ENCODE data around the gene KIAA1671.

DNA sequence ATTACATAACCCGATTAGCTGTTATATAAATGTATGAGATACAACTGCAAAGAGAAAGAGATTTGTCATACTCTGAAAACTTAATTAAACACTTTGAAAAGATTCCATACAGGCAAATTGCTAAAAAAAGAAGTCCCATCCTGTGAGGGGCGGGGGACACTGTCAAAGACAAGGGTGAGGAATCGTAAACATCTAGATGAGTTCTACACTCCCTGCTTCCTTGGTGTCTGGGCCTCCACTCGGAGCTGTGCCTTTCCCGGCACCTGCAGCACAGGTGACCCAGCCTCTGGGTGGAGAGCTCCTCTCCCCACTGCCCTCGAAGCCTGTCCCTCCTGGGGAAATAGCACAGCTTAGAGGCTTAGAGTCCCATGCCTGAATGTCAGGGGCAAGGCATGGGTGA lies 177.9 kb downstream of the KIAA1671 start:
- TF ChIP-seq, protein P1, sequence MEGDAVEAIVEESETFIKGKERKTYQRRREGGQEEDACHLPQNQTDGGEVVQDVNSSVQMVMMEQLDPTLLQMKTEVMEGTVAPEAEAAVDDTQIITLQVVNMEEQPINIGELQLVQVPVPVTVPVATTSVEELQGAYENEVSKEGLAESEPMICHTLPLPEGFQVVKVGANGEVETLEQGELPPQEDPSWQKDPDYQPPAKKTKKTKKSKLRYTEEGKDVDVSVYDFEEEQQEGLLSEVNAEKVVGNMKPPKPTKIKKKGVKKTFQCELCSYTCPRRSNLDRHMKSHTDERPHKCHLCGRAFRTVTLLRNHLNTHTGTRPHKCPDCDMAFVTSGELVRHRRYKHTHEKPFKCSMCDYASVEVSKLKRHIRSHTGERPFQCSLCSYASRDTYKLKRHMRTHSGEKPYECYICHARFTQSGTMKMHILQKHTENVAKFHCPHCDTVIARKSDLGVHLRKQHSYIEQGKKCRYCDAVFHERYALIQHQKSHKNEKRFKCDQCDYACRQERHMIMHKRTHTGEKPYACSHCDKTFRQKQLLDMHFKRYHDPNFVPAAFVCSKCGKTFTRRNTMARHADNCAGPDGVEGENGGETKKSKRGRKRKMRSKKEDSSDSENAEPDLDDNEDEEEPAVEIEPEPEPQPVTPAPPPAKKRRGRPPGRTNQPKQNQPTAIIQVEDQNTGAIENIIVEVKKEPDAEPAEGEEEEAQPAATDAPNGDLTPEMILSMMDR (IDR thresholded peaks at IDR 0.05): no peak
- TF ChIP-seq POLR2A (IDR thresholded peaks at IDR 0.05): no peak
